B cell (primary cell): ENCODE data around the gene PDCD6IP. TPM values are rescaled to one million over a fixed set of nuclear protein-coding genes. Genes with fewer than 3 reads are reported as not detected.
"Not testable (repeated sequence)": the region's sequence is repeated elsewhere in the genome, so short reads cannot be mapped to it uniquely, and the experiment has no call there.

Experiments used
- ATAC-seq: fragments of 200-7000 bp; cut with Tn5 transposase; one replicate; pipeline ENCODE4 v1.10.0; 2021; ENCODE audit warnings: low read depth, mild to moderate bottlenecking, moderate number of reproducible peaks, moderate library complexity
- CTCF ChIA-PET: fragments of 350-600 bp; sonication (Branson Sonifier 250); formaldehyde crosslinking; loops from one replicate; lab custom pipeline; 2021; ENCODE audit warnings: antibody characterized with exemption, inconsistent platforms; lab: Charles Lee
- POLR2A ChIA-PET: fragments of 350-600 bp; sonication (Branson Sonifier 250); formaldehyde crosslinking; loops from one replicate; lab custom pipeline; 2021; ENCODE audit warnings: antibody characterized with exemption; lab: Charles Lee
- DNase-seq: peaks from one replicate; pipeline ENCODE4 v3.0.0; 2013
- H2AFZ ChIP-seq: 2 replicates; pipeline ENCODE4 v1.6.1; 2012; ENCODE audit warnings: mild to moderate bottlenecking, low read depth, low read length; ENCODE audit not compliant: insufficient read depth, poor library complexity, severe bottlenecking
- H3K27ac ChIP-seq, 2 donors: 1 replicate in 1 of 2; 2 replicates in 1 of 2; pipeline ENCODE4 v1.5.1; 2012 to 2013; ENCODE audit warnings: low read length in 2 of 2, mild to moderate bottlenecking in 2 of 2, moderate library complexity in 1 of 2
- H3K27me3 ChIP-seq, 4 experiments: fragments of 200-600 bp in 1 of 4; sonication (generic) in 1 of 4; replicated peaks in 1 of 4; 1 replicate in 2 of 4; 2 replicates in 2 of 4; pipeline versions ENCODE4 v1.6.1 to v1.7.0; 2013 to 2016; ENCODE audit warnings: low read length in 3 of 4, mild to moderate bottlenecking in 2 of 4, mixed read lengths in 1 of 4, moderate library complexity in 1 of 4; ENCODE audit not compliant: insufficient read depth in 4 of 4, control insufficient read depth in 3 of 4; ENCODE audit errors: control extremely low read depth in 1 of 4
- H3K36me3 ChIP-seq, 2 experiments: replicated peaks in 1 of 2; 1 replicate in 1 of 2; 2 replicates in 1 of 2; pipeline versions ENCODE4 v1.6.1 to v1.7.1; 2013; ENCODE audit warnings: low read length in 1 of 2; ENCODE audit not compliant: insufficient read depth in 2 of 2, control insufficient read depth in 1 of 2; ENCODE audit errors: control extremely low read depth in 1 of 2, extremely low read depth in 1 of 2
- H3K4me1 ChIP-seq, 2 donors: fragments of 200-600 bp in 1 of 2; sonication (generic) in 1 of 2; 1 replicate in 1 of 2; 2 replicates in 1 of 2; pipeline versions ENCODE4 v1.5.1 to v1.6.1; 2013 to 2017; ENCODE audit warnings: low read length in 2 of 2; ENCODE audit not compliant: control insufficient read depth in 2 of 2, insufficient read depth in 2 of 2
- H3K4me2 ChIP-seq: replicated peaks from 2 replicates; pipeline ENCODE3; 2012; ENCODE audit warnings: mild to moderate bottlenecking, low read depth, low read length; ENCODE audit not compliant: poor library complexity, severe bottlenecking
- H3K4me3 ChIP-seq, 5 experiments: fragments of 200-600 bp in 1 of 5; sonication (generic) in 1 of 5; 1 replicate in 3 of 5; 2 replicates in 2 of 5; pipeline versions ENCODE4 v1.5.1 to v1.7.0; 2011 to 2016; ENCODE audit warnings: low read length in 4 of 5, mild to moderate bottlenecking in 4 of 5, low read depth in 2 of 5, control low read depth in 1 of 5, moderate library complexity in 1 of 5; ENCODE audit not compliant: insufficient read depth in 1 of 5; ENCODE audit errors: control extremely low read depth in 1 of 5, extremely low read depth in 1 of 5
- H3K79me2 ChIP-seq: fragments of 200-600 bp; sonication (generic); one replicate; pipeline ENCODE4 v1.6.0; 2016; ENCODE audit warnings: low read length; ENCODE audit not compliant: control insufficient read depth, insufficient read depth
- H3K9ac ChIP-seq: fragments of 200-600 bp; sonication (generic); 2 replicates; pipeline ENCODE4 v1.6.1; 2017; ENCODE audit warnings: mild to moderate bottlenecking, low read length, moderate library complexity
- H3K9me3 ChIP-seq, 3 donors: one replicate each; pipeline versions ENCODE4 v1.6.1 to v1.7.1; 2013; ENCODE audit warnings: low read length in 2 of 3; ENCODE audit not compliant: control insufficient read depth in 2 of 3, insufficient read depth in 1 of 3; ENCODE audit errors: control extremely low read depth in 1 of 3
- H4K20me1 ChIP-seq: 2 replicates; pipeline ENCODE4 v1.6.0; 2012; ENCODE audit warnings: mild to moderate bottlenecking, low read length; ENCODE audit not compliant: insufficient read depth, control insufficient read depth, poor library complexity, severe bottlenecking
- H3K27ac Mint-ChIP-seq: one replicate; pipeline ENCODE4 v1.8.0; 2021; ENCODE audit warnings: mixed read lengths
- H3K27me3 Mint-ChIP-seq: one replicate; pipeline ENCODE4 v1.8.0; 2021; ENCODE audit warnings: mixed read lengths
- H3K4me1 Mint-ChIP-seq: one replicate; pipeline ENCODE4 v1.8.0; 2021; ENCODE audit warnings: mixed read lengths
- H3K4me3 Mint-ChIP-seq: one replicate; pipeline ENCODE4 v1.8.0; 2021; ENCODE audit warnings: mixed read lengths
- H3K9me3 Mint-ChIP-seq: one replicate; pipeline ENCODE4 v1.8.0; 2022; ENCODE audit warnings: mixed read lengths; ENCODE audit not compliant: insufficient read depth
- EZH2 ChIP-seq: IDR thresholded peaks from 2 replicates; pipeline ENCODE4 v1.6.1; 2012; ENCODE audit warnings: borderline replicate concordance, low read depth, mild to moderate bottlenecking, moderate library complexity, low read length; ENCODE audit not compliant: insufficient read depth, poor library complexity, severe bottlenecking
- WGBS: methylation state at CpG from one replicate; pipeline ENCODE4 v1.1.5; 2013; ENCODE audit warnings: missing lambda C conversion rate; ENCODE audit not compliant: insufficient coverage; 5-methylcytosine and 5-hydroxymethylcytosine counted together
- intact Hi-C: fragments of 100-400 bp; cut with micrococcal nuclease; formaldehyde crosslinking; loops from one replicate; pipeline ENCODE4 v1.10.0; 2022
- polyA plus RNA-seq: library from polyadenylated mRNA; depleted of rRNA; stranded (reverse); fragments of >200 nt; gene quantifications from 2 replicates; pipeline ENCODE4 v1.2.3, GENCODE V29; 2012
- total RNA-seq, 2 donors: library from RNA; stranded (reverse); fragments of 120-200 nt in 1 of 2; gene quantifications; 1 replicate in 1 of 2; 2 replicates in 1 of 2; pipeline versions ENCODE4 v1.2.3 to v1.2.4, GENCODE V29; 2013 to 2022
- TF ChIP-seq, protein P1 (sequence below): fragments of 200-600 bp; IDR thresholded peaks from one replicate; pipeline ENCODE4 v1.8.0; 2022; ENCODE audit warnings: antibody characterized with exemption, mild to moderate bottlenecking

Gene PDCD6IP
- total and polyA plus RNA-seq, 2 donors (not counting 1 experiment from before 2014, with no cell fraction given): 103 to 276 TPM

GRCh38 chr3:33833408-33834095 lies 35.1 kb downstream of the PDCD6IP start:
- H3K4me3 ChIP-seq: peak overlapping the region in 2 of 5 experiments; percentile 2 to 38
- ChIA-PET CTCF (no interaction called here), POLR2A (no interaction called here)
- H3K36me3 ChIP-seq: peaks cover 10 to 38% of the 10 kb centered on the region in 2 experiments
- DNase-seq (peak; percentile 23), ATAC-seq (peak; percentile 17)
- peaks cover 18 to 25% of the 10 kb centered on the region in 2 donors for H3K4me1 ChIP-seq
- Mint-ChIP-seq H3K4me3 (peak overlapping the region; percentile 68), H3K4me1 (peaks cover 45% of the 10 kb centered on the region), H3K27me3 (no peaks in the 10 kb centered on the region), H3K27ac (peak overlapping the region; percentile 62), H3K9me3 (no peaks in the 10 kb centered on the region)
- no peaks in the 10 kb centered on the region for H3K79me2 ChIP-seq
- peak overlapping the region; percentile 58 to 82 for H3K27ac ChIP-seq
- intact Hi-C loops: no loop called here
- peaks cover 0 to 5% (median 2%) of the 10 kb centered on the region in 3 donors for H3K9me3 ChIP-seq
- H2AFZ ChIP-seq: peak overlapping the region; percentile 20
- no peaks in the 10 kb centered on the region for H3K27me3 ChIP-seq
- peak overlapping the region; percentile 71 for H3K4me2 ChIP-seq
- 78% methylated on average over 1 of the region's 1 CpG for WGBS
- TF ChIP-seq, protein P1, sequence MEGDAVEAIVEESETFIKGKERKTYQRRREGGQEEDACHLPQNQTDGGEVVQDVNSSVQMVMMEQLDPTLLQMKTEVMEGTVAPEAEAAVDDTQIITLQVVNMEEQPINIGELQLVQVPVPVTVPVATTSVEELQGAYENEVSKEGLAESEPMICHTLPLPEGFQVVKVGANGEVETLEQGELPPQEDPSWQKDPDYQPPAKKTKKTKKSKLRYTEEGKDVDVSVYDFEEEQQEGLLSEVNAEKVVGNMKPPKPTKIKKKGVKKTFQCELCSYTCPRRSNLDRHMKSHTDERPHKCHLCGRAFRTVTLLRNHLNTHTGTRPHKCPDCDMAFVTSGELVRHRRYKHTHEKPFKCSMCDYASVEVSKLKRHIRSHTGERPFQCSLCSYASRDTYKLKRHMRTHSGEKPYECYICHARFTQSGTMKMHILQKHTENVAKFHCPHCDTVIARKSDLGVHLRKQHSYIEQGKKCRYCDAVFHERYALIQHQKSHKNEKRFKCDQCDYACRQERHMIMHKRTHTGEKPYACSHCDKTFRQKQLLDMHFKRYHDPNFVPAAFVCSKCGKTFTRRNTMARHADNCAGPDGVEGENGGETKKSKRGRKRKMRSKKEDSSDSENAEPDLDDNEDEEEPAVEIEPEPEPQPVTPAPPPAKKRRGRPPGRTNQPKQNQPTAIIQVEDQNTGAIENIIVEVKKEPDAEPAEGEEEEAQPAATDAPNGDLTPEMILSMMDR: no peak
- no peak for TF ChIP-seq EZH2
- H3K9ac ChIP-seq: peak overlapping the region; percentile 44
- no peaks in the 10 kb centered on the region for H4K20me1 ChIP-seq

GRCh38 chr3:33834096-33834453 lies 35.6 kb downstream of the PDCD6IP start:
- Histone ChIP-seq H4K20me1 (no peaks in the 10 kb centered on the region), H2AFZ (peak overlapping the region; percentile 20), H3K9me3 (peaks cover 0 to 5% (median 2%) of the 10 kb centered on the region in 3 donors), H3K4me2 (peak overlapping the region; percentile 71), H3K9ac (peak overlapping the region; percentile 44), H3K27me3 (no peaks in the 10 kb centered on the region), H3K36me3 (peaks cover 10 to 38% of the 10 kb centered on the region in 2 experiments), H3K27ac (peak overlapping the region; percentile 58 to 82), H3K79me2 (no peaks in the 10 kb centered on the region), H3K4me1 (peaks cover 18 to 25% of the 10 kb centered on the region in 2 donors), H3K4me3 (peak overlapping the region in 2 of 5 experiments; percentile 2 to 38)
- TF ChIP-seq, protein P1: no peak
- TF ChIP-seq EZH2: no peak
- peaks cover 45% of the 10 kb centered on the region for H3K4me1 Mint-ChIP-seq
- ATAC-seq: peak; percentile 69
- peak; percentile 53 for DNase-seq
- intact Hi-C loops: no loop called here
- peak overlapping the region; percentile 68 for H3K4me3 Mint-ChIP-seq
- H3K9me3 Mint-ChIP-seq: no peaks in the 10 kb centered on the region
- peak overlapping the region; percentile 62 for H3K27ac Mint-ChIP-seq
- ChIA-PET POLR2A (no interaction called here), CTCF (no interaction called here)
- no CpG with 5 or more reads among the region's 3 CpGs for WGBS
- H3K27me3 Mint-ChIP-seq: no peaks in the 10 kb centered on the region

- H3K4me2 ChIP-seq, H3K4me3 ChIP-seq, H3K27ac Mint-ChIP-seq, DNase-seq, H4K20me1 ChIP-seq, H3K27me3 Mint-ChIP-seq, H3K79me2 ChIP-seq, H3K9me3 Mint-ChIP-seq, H3K9me3 ChIP-seq, H3K4me3 Mint-ChIP-seq, POLR2A ChIA-PET, H3K9ac ChIP-seq, CTCF ChIA-PET, H2AFZ ChIP-seq, ATAC-seq, H3K27me3 ChIP-seq, H3K27ac ChIP-seq, intact Hi-C loops: not testable (repeated sequence)
- peaks cover 26% of the 10 kb centered on the region for H3K4me1 Mint-ChIP-seq
- H3K4me1 ChIP-seq: peaks cover 18% of the 10 kb centered on the region in 2 donors
- no CpG with 5 or more reads among the region's 3 CpGs for WGBS
- peaks cover 4 to 32% of the 10 kb centered on the region in 2 experiments for H3K36me3 ChIP-seq
These were observed 38.8 kb downstream of the PDCD6IP start for GRCh38 chr3:33837182-33837581.
